ENCODE measurements around the gene LRCOL1.

Gene LRCOL1

DNA sequence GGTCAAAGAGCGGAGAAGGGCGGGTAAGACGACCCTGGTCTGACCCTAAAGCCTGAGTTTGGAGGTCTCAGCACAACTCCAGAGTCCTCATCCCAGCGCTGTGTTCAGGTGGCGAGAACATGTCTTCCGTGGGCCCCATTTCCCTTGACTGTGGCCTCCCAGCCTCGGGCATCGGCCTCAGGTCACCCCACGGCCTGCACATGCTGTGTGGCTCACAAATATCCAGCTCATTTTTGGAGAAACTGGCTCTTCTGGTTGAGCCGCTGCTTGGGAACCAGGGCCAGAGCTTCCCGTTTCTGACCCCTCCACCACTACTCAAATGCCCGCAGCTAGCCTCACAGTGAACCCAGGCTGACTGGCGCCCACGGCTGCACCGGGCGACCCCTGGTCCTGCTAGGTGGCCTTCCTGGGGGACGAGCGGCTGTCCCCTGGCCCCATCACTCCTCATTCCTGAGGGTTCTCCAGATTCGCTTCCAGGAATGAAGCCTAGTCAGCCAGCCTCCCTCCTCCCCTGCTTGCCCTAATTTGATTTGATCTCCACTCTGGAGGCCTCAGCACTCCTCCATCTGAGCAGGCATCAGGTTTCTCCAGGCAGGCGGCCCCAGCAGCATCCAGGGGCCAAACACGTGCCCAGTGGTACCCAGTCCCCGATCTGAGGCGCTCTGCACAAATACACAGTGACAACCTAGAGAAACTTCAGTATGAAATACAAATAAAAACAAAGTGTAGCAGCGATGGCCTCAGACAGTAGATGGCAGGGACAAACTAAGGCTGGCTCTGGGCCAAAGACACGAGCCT, 12.9 kb upstream of the LRCOL1 start:
- H3K4me3 ChIP-seq (ENCODE audit: low read length in 2 of 2): no peak overlapping the region
- no peak for DNase-seq (ENCODE audit: low spot score)
- H2BK15ac ChIP-seq (ENCODE audit: low read length): no peak overlapping the region
- H3K18ac ChIP-seq (ENCODE audit: low read length): no peak overlapping the region
- H3K9me3 ChIP-seq (replicated peaks in 1 of 2; ENCODE audit: control insufficient read depth in 2 of 2, insufficient read depth in 1 of 2, low read depth in 1 of 2, low read length in 2 of 2): no peaks in the 10 kb centered on the region
- no peaks in the 10 kb centered on the region for H3K79me1 ChIP-seq (ENCODE audit: low read depth, low read length)
- WGBS, 2 donors (ENCODE audit: extremely low coverage in 2 of 2, insufficient read length in 2 of 2, insufficient replicate concordance in 1 of 2): no CpG with 5 or more reads among the region's 25 CpGs
- H3K36me3 ChIP-seq (replicated peaks in 1 of 2; ENCODE audit: control insufficient read depth in 2 of 2, insufficient read depth in 2 of 2, low read length in 2 of 2): peaks cover 26 to 49% of the 10 kb centered on the region in 2 donors
- H3K4me2 ChIP-seq (ENCODE audit: insufficient read depth, low read length, poor library complexity, severe bottlenecking): no peak overlapping the region
- H3K4ac ChIP-seq (ENCODE audit: low read length): no peak overlapping the region
- H4K91ac ChIP-seq (ENCODE audit: low read depth, low read length, poor library complexity): no peak overlapping the region
- H3K27ac ChIP-seq (replicated peaks; ENCODE audit: low read length): no peak overlapping the region
- no peak overlapping the region for H3K14ac ChIP-seq (ENCODE audit: low read length)
- peaks cover 5 to 6% of the 10 kb centered on the region in 2 donors for H3K4me1 ChIP-seq (ENCODE audit: control insufficient read depth in 2 of 2, insufficient read depth in 1 of 2, low read depth in 1 of 2, low read length in 2 of 2)
- H2BK12ac ChIP-seq (ENCODE audit: low read length): no peak overlapping the region
- no peak overlapping the region for H3K23ac ChIP-seq (ENCODE audit: low read depth, low read length, poor library complexity)
- no peak overlapping the region for H4K8ac ChIP-seq (ENCODE audit: low read depth, low read length)
- H2BK5ac ChIP-seq (ENCODE audit: low read length): no peak overlapping the region
- H3K27me3 ChIP-seq (ENCODE audit: control insufficient read depth in 3 of 3, insufficient read depth in 3 of 3, low read depth in 1 of 3, low read length in 3 of 3): peaks cover 4 to 22% (median 20%) of the 10 kb centered on the region in 3 experiments
- H3K9ac ChIP-seq (ENCODE audit: low read depth, low read length, poor library complexity): no peak overlapping the region
- H2AFZ ChIP-seq (ENCODE audit: low read length): no peak overlapping the region
- no peak overlapping the region for H2AK5ac ChIP-seq (ENCODE audit: low read depth, low read length)
- H2BK120ac ChIP-seq (ENCODE audit: low read depth, low read length): no peak overlapping the region

DNA sequence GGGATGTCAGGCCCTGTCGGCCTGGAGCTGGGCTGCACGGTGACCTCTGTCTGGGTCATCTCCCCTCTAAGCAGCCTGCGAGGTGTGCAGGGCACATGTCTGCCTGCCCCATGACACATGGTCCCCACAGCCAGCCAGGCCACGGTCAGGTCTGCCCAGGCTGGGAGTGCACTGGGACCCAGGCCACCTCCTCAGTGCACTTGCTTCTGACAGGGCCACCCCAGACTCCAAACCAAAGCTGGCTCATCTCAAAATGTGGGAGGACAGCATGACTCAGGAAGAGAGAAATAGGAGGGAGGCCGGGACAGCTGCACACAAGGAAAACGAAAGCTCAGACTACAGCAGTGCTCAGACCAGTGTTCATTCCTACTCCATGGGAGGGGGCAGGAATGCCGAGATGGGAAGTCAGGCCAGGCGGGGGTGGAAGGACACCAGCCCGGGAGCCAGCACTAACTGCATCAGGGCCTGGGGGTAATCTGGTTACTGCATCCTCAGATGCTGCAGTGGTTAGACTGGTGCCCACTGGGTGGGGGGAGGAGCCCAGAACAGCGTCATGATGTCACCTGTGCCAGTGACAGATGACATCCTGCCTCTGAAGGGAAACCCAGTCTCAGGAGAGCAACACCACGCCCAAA, 12.2 kb upstream of the LRCOL1 start:
- H2BK12ac ChIP-seq (ENCODE audit: low read length): no peak overlapping the region
- H2AFZ ChIP-seq (ENCODE audit: low read length): no peak overlapping the region
- no peak overlapping the region for H2AK5ac ChIP-seq (ENCODE audit: low read depth, low read length)
- no peaks in the 10 kb centered on the region for H3K79me1 ChIP-seq (ENCODE audit: low read depth, low read length)
- no peak overlapping the region for H3K4ac ChIP-seq (ENCODE audit: low read length)
- no peak overlapping the region for H3K27ac ChIP-seq (replicated peaks; ENCODE audit: low read length)
- H3K14ac ChIP-seq (ENCODE audit: low read length): peak overlapping the region; percentile 90
- no peak overlapping the region for H2BK15ac ChIP-seq (ENCODE audit: low read length)
- H3K4me1 ChIP-seq (ENCODE audit: control insufficient read depth in 2 of 2, insufficient read depth in 1 of 2, low read depth in 1 of 2, low read length in 2 of 2): peaks cover 5 to 6% of the 10 kb centered on the region in 2 donors
- H4K91ac ChIP-seq (ENCODE audit: low read depth, low read length, poor library complexity): no peak overlapping the region
- H3K4me3 ChIP-seq (ENCODE audit: low read length in 2 of 2): peak overlapping the region in 1 of 2 donors; percentile 57
- peaks cover 8 to 29% (median 27%) of the 10 kb centered on the region in 3 experiments for H3K27me3 ChIP-seq (ENCODE audit: control insufficient read depth in 3 of 3, insufficient read depth in 3 of 3, low read depth in 1 of 3, low read length in 3 of 3)
- peaks cover 3 to 7% of the 10 kb centered on the region in 2 donors for H3K9me3 ChIP-seq (replicated peaks in 1 of 2; ENCODE audit: control insufficient read depth in 2 of 2, insufficient read depth in 1 of 2, low read depth in 1 of 2, low read length in 2 of 2)
- no peak for DNase-seq (ENCODE audit: low spot score)
- H3K23ac ChIP-seq (ENCODE audit: low read depth, low read length, poor library complexity): peak overlapping the region; percentile 87
- H2BK5ac ChIP-seq (ENCODE audit: low read length): no peak overlapping the region
- no peak overlapping the region for H2BK120ac ChIP-seq (ENCODE audit: low read depth, low read length)
- H3K36me3 ChIP-seq (replicated peaks in 1 of 2; ENCODE audit: control insufficient read depth in 2 of 2, insufficient read depth in 2 of 2, low read length in 2 of 2): peaks cover 26 to 46% of the 10 kb centered on the region in 2 donors
- no peak overlapping the region for H4K8ac ChIP-seq (ENCODE audit: low read depth, low read length)
- H3K18ac ChIP-seq (ENCODE audit: low read length): no peak overlapping the region
- H3K9ac ChIP-seq (ENCODE audit: low read depth, low read length, poor library complexity): no peak overlapping the region
- no peak overlapping the region for H3K4me2 ChIP-seq (ENCODE audit: insufficient read depth, low read length, poor library complexity, severe bottlenecking)
- no CpG with 5 or more reads among the region's 11 CpGs for WGBS, 2 donors (ENCODE audit: extremely low coverage in 2 of 2, insufficient read length in 2 of 2, insufficient replicate concordance in 1 of 2)

DNA sequence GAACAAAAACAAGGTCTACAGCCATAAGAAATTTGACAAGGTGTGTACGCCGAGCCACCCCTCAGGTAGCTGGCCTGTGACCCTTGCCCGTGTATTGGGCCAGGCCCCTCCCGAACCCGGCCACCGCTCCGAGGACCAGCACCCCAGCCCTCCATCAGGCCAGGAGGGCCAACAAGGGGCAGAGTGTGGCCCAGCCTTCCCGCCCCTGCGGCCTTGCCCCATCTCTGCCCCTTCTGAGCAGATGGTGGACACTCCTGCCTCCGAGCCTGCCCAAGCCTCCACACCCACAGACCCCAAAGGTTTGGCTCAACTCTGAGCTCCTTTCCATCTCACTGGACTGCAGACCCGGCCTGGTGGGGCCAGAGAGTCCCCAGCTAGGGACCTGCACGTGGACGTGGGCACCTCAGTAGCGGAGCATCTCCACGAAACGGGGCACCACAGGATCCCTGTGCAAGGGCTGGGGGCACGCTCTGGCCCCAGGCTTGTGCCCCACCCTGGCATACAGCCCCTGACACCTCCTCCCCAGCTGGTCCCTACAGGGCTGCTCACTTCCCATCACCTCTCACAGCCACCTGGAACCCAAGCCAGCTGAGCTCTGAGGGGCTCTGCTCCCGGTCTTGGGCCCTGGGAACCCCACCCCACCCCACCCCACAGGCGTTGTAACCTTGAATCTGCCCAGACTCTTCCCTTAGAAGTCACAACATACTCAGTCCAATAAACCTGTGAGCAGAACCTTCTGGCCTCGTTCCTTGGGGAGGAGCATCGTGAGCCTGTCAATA, 11.5 kb upstream of the LRCOL1 start:
- Histone ChIP-seq H2BK5ac (ENCODE audit: low read length) (no peak overlapping the region), H4K91ac (ENCODE audit: low read depth, low read length, poor library complexity) (no peak overlapping the region), H3K4me1 (ENCODE audit: control insufficient read depth in 2 of 2, insufficient read depth in 1 of 2, low read depth in 1 of 2, low read length in 2 of 2) (peaks cover 5 to 6% of the 10 kb centered on the region in 2 donors), H2BK15ac (ENCODE audit: low read length) (no peak overlapping the region), H3K9me3 (replicated peaks in 1 of 2; ENCODE audit: control insufficient read depth in 2 of 2, insufficient read depth in 1 of 2, low read depth in 1 of 2, low read length in 2 of 2) (peaks cover 10 to 14% of the 10 kb centered on the region in 2 donors), H3K27ac (replicated peaks; ENCODE audit: low read length) (no peak overlapping the region), H3K9ac (ENCODE audit: low read depth, low read length, poor library complexity) (no peak overlapping the region), H3K27me3 (ENCODE audit: control insufficient read depth in 3 of 3, insufficient read depth in 3 of 3, low read depth in 1 of 3, low read length in 3 of 3) (peaks cover 15 to 36% (median 34%) of the 10 kb centered on the region in 3 experiments), H2AFZ (ENCODE audit: low read length) (no peak overlapping the region), H2BK12ac (ENCODE audit: low read length) (no peak overlapping the region), H3K23ac (ENCODE audit: low read depth, low read length, poor library complexity) (peak overlapping the region; percentile 87), H2BK120ac (ENCODE audit: low read depth, low read length) (no peak overlapping the region), H2AK5ac (ENCODE audit: low read depth, low read length) (no peak overlapping the region), H3K79me1 (ENCODE audit: low read depth, low read length) (no peaks in the 10 kb centered on the region), H3K36me3 (replicated peaks in 1 of 2; ENCODE audit: control insufficient read depth in 2 of 2, insufficient read depth in 2 of 2, low read length in 2 of 2) (peaks cover 24 to 40% of the 10 kb centered on the region in 2 donors), H3K4me2 (ENCODE audit: insufficient read depth, low read length, poor library complexity, severe bottlenecking) (no peak overlapping the region), H4K8ac (ENCODE audit: low read depth, low read length) (no peak overlapping the region), H3K4me3 (ENCODE audit: low read length in 2 of 2) (peak overlapping the region in 1 of 2 donors; percentile 57), H3K18ac (ENCODE audit: low read length) (no peak overlapping the region), H3K14ac (ENCODE audit: low read length) (peak overlapping the region; percentile 90), H3K4ac (ENCODE audit: low read length) (no peak overlapping the region)
- WGBS, 2 donors (ENCODE audit: extremely low coverage in 2 of 2, insufficient read length in 2 of 2, insufficient replicate concordance in 1 of 2): no CpG with 5 or more reads among the region's 21 CpGs
- DNase-seq (ENCODE audit: low spot score): no peak
